Panc1 (cell line): ENCODE results near the gene RPS6KB1. TPM values are rescaled to one million over a fixed set of nuclear protein-coding genes. Genes with fewer than 3 reads are reported as not detected.

Experiments used
- ATAC-seq: fragments of 200-7000 bp; cut with Tn5 transposase; 2 replicates; pipeline ENCODE4 v1.9.1; 2020; ENCODE audit warnings: mild to moderate bottlenecking, moderate library complexity
- BruUV-seq: library from RNA; stranded (reverse); fragments of 400-500 nt; replicated peaks from 2 replicates; lab custom pipeline; 2021; lab: Mats Ljungman, UMichigan
- CTCF ChIA-PET: fragments of 300-600 bp; sonication (Branson Sonifier 250); formaldehyde crosslinking; loops from one replicate; lab custom pipeline; 2022; ENCODE audit warnings: antibody characterized with exemption; lab: Charles Lee
- POLR2A ChIA-PET: fragments of 300-600 bp; sonication (Branson Sonifier 250); formaldehyde crosslinking; loops from one replicate; lab custom pipeline; 2022; ENCODE audit warnings: antibody characterized with exemption; lab: Charles Lee
- DNase-seq: peaks from one replicate; pipeline ENCODE4 v3.0.0-alpha.2; 2010; ENCODE audit warnings: low read depth, low spot score
- H3K27ac ChIP-seq: 2 replicates; pipeline ENCODE4 v1.5.1; 2011; ENCODE audit warnings: mild to moderate bottlenecking, low read length, inconsistent platforms
- H3K27me3 ChIP-seq: fragments of 200-500 bp; sonication (Bioruptor generic); 2 replicates; pipeline ENCODE4 v1.6.0; 2014; ENCODE audit warnings: low read length, inconsistent platforms; ENCODE audit not compliant: control insufficient read depth, insufficient read depth
- H3K36me3 ChIP-seq: fragments of 200-500 bp; sonication (Bioruptor generic); 2 replicates; pipeline ENCODE4 v1.5.1; 2014; ENCODE audit warnings: inconsistent platforms, mild to moderate bottlenecking, low read length, moderate library complexity; ENCODE audit not compliant: control insufficient read depth, insufficient read depth
- H3K4me1 ChIP-seq: 2 replicates; pipeline ENCODE4 v1.5.1; 2011; ENCODE audit warnings: inconsistent platforms, mild to moderate bottlenecking, low read length, moderate library complexity; ENCODE audit not compliant: control insufficient read depth, insufficient read depth
- H3K4me3 ChIP-seq, 2 experiments: 2 replicates each; pipeline ENCODE4 v1.5.1; 2011 to 2012; ENCODE audit warnings: low read depth in 2 of 2, low read length in 2 of 2, mild to moderate bottlenecking in 2 of 2, inconsistent platforms in 1 of 2, moderate library complexity in 1 of 2
- H3K9me3 ChIP-seq: fragments of 200-500 bp; sonication (Bioruptor generic); 2 replicates; pipeline ENCODE4 v1.5.1; 2014; ENCODE audit warnings: low read depth, mild to moderate bottlenecking, inconsistent platforms, low read length, moderate library complexity; ENCODE audit not compliant: control insufficient read depth, insufficient read depth
- POLR2AphosphoS5 ChIP-seq: IDR thresholded peaks from 2 replicates; pipeline ENCODE4 v1.6.1; 2012; ENCODE audit warnings: mild to moderate bottlenecking, low read depth, low read length, moderate library complexity
- SIN3A ChIP-seq: IDR thresholded peaks from 2 replicates; pipeline ENCODE4 v1.6.1; 2012; ENCODE audit warnings: low read depth, mild to moderate bottlenecking, low read length, moderate library complexity, borderline replicate concordance; ENCODE audit not compliant: insufficient read depth
- TCF7L2 ChIP-seq: IDR thresholded peaks from 2 replicates; pipeline ENCODE4 v1.6.1; 2011; ENCODE audit warnings: mild to moderate bottlenecking, low read depth, low read length, inconsistent platforms
- in situ Hi-C: cut with HindIII; loops from 2 replicates; pipeline ENCODE4 v1.10.0; 2016; ENCODE audit warnings: low sequenced_read_pairs, low pct_unique_long_range_greater_than_20kb
- intact Hi-C: fragments of 100-400 bp; cut with micrococcal nuclease; formaldehyde crosslinking; loops from one replicate; pipeline ENCODE4 v1.10.0; 2022; ENCODE audit not compliant: unreplicated experiment
- total RNA-seq: library from RNA; stranded (reverse); gene quantifications from one replicate; pipeline ENCODE4 v1.2.1, GENCODE V29; 2021; ENCODE audit not compliant: unreplicated experiment
- TF ChIP-seq, protein P1 (sequence below): fragments of 450-650 bp; IDR thresholded peaks from 2 replicates; pipeline ENCODE4 v1.5.1; 2017; ENCODE audit warnings: mild to moderate bottlenecking
- TF ChIP-seq, protein P2 (sequence below), 2 experiments: IDR thresholded peaks; 2 replicates each; pipeline ENCODE4 v1.6.1; 2011 to 2012; ENCODE audit warnings: low read depth in 2 of 2, control low read depth in 1 of 2, low read length in 1 of 2, mild to moderate bottlenecking in 1 of 2, moderate library complexity in 1 of 2; ENCODE audit not compliant: insufficient read depth in 1 of 2

The RPS6KB1 gene
- total RNA-seq, 1 experiment from 2014 or later, result 34.6 TPM

DNA sequence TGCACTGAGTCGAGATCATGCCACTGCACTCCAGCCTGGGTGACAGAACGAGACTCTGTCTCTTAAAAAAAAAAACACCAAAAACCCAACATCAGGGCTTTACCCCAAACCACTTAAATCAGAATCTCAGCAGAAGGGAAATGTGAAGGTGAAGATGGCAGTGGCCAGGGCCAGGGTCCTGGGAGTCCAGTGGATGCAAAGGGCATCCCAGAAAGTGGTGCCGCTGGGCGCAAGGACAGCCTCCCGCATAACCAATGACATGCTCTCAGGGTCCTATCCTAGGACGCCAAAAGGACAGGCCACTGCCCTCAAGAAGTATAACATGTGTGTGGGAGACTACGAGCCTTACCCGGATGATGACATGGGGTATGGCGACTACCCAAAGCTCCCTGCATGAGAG lies 8.1 kb upstream of the RPS6KB1 start:
- TF ChIP-seq, protein P1, sequence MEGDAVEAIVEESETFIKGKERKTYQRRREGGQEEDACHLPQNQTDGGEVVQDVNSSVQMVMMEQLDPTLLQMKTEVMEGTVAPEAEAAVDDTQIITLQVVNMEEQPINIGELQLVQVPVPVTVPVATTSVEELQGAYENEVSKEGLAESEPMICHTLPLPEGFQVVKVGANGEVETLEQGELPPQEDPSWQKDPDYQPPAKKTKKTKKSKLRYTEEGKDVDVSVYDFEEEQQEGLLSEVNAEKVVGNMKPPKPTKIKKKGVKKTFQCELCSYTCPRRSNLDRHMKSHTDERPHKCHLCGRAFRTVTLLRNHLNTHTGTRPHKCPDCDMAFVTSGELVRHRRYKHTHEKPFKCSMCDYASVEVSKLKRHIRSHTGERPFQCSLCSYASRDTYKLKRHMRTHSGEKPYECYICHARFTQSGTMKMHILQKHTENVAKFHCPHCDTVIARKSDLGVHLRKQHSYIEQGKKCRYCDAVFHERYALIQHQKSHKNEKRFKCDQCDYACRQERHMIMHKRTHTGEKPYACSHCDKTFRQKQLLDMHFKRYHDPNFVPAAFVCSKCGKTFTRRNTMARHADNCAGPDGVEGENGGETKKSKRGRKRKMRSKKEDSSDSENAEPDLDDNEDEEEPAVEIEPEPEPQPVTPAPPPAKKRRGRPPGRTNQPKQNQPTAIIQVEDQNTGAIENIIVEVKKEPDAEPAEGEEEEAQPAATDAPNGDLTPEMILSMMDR, result no peak
- no peak for TF ChIP-seq TCF7L2
- TF ChIP-seq, protein P2, sequence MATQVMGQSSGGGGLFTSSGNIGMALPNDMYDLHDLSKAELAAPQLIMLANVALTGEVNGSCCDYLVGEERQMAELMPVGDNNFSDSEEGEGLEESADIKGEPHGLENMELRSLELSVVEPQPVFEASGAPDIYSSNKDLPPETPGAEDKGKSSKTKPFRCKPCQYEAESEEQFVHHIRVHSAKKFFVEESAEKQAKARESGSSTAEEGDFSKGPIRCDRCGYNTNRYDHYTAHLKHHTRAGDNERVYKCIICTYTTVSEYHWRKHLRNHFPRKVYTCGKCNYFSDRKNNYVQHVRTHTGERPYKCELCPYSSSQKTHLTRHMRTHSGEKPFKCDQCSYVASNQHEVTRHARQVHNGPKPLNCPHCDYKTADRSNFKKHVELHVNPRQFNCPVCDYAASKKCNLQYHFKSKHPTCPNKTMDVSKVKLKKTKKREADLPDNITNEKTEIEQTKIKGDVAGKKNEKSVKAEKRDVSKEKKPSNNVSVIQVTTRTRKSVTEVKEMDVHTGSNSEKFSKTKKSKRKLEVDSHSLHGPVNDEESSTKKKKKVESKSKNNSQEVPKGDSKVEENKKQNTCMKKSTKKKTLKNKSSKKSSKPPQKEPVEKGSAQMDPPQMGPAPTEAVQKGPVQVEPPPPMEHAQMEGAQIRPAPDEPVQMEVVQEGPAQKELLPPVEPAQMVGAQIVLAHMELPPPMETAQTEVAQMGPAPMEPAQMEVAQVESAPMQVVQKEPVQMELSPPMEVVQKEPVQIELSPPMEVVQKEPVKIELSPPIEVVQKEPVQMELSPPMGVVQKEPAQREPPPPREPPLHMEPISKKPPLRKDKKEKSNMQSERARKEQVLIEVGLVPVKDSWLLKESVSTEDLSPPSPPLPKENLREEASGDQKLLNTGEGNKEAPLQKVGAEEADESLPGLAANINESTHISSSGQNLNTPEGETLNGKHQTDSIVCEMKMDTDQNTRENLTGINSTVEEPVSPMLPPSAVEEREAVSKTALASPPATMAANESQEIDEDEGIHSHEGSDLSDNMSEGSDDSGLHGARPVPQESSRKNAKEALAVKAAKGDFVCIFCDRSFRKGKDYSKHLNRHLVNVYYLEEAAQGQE (IDR thresholded peaks at IDR 0.05; ENCODE audit: insufficient read depth in 1 of 2, low read depth in 2 of 2, low read length in 1 of 2), result no peak
- no peak for TF ChIP-seq POLR2AphosphoS5
- no peak for TF ChIP-seq SIN3A
- CTCF ChIA-PET, result no interaction called here
- DNase-seq (no peak), ATAC-seq (no peak)
- peaks cover 7% of the 10 kb centered on the region for H3K36me3 ChIP-seq
- H3K27me3 ChIP-seq, result no peaks in the 10 kb centered on the region
- in situ Hi-C loops (no loop called here), intact Hi-C loops (no loop called here)
- no peaks in the 10 kb centered on the region for H3K9me3 ChIP-seq
- no peak overlapping the region for H3K4me3 ChIP-seq
- BruUV-seq, result no TSS peak
- H3K27ac ChIP-seq, result no peak overlapping the region
- no peaks in the 10 kb centered on the region for H3K4me1 ChIP-seq
- POLR2A ChIA-PET, result interaction anchor here (0.7 kb wide), 1 partner anchor 56 kb away, joined by 7 read pairs; no protein-coding TSS in a partner anchor

GRCh38 chr17:59888145-59888750 lies 4.7 kb upstream of the RPS6KB1 start:
- no TSS peak for BruUV-seq

More at GRCh38 chr17:59888145-59888750, 4.7 kb upstream of the RPS6KB1 start:
- H3K36me3 ChIP-seq, result peaks cover 14% of the 10 kb centered on the region
- H3K9me3 ChIP-seq, result no peaks in the 10 kb centered on the region
- no peaks in the 10 kb centered on the region for H3K27me3 ChIP-seq
- no peak for DNase-seq
- no peak for ATAC-seq
- ChIA-PET CTCF (no interaction called here), POLR2A (no interaction called here)
- in situ Hi-C loops (no loop called here), intact Hi-C loops (no loop called here)
- no peak overlapping the region for H3K27ac ChIP-seq
- peaks cover 3% of the 10 kb centered on the region for H3K4me1 ChIP-seq
- no peak overlapping the region for H3K4me3 ChIP-seq
- TF ChIP-seq POLR2AphosphoS5 (no peak), SIN3A (no peak), TCF7L2 (no peak)
- TF ChIP-seq, protein P1, result no peak
- TF ChIP-seq, protein P2 (IDR thresholded peaks at IDR 0.05; ENCODE audit: insufficient read depth in 1 of 2, low read depth in 2 of 2, low read length in 1 of 2), result no peak
